ENCODE results near the gene GPR143. TPM values are rescaled to one million over a fixed set of nuclear protein-coding genes. Genes with fewer than 3 reads are reported as not detected.

Gene GPR143
- total RNA-seq, 1 experiment from 2014 or later = 1.8 TPM

DNA sequence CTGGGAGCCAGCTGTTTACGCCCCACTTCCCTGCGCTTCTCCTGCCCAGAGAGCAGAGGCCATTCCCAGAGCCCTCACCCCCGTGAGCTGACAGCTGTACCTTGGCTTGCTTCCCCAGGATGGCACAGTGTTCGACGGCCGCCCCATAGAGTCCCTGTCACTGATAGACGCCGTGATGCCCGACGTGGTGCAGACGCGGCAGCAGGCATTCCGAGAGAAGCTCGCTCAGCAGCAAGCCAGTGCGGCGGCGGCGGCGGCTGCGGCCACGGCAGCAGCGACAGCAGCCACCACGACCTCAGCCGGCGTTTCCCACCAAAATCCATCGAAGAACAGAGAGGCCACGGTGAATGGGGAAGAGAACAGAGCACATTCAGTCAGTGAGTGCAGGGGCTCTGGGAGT is 77.7 kb downstream of the GPR143 start:
- intact Hi-C loops (cut with micrococcal nuclease) = no loop called here
- ATAC-seq = no peak
- Histone ChIP-seq H3K27me3 (ENCODE audit: insufficient read depth, low read length) (no peaks in the 10 kb centered on the region), H3K27ac (ENCODE audit: low read depth, low read length) (no peak overlapping the region), H3K9me2 (ENCODE audit: insufficient read depth) (no peaks in the 10 kb centered on the region), H3K4me2 (ENCODE audit: low read length) (no peak overlapping the region), H3K36me3 (ENCODE audit: control insufficient read depth in 1 of 2, insufficient read depth in 2 of 2, low read length in 2 of 2) (no peaks in the 10 kb centered on the region), H3K9ac (ENCODE audit: low read length) (no peak overlapping the region), H2AFZ (ENCODE audit: low read depth, low read length, poor library complexity, severe bottlenecking) (no peak overlapping the region), H3K4me3 (replicated peaks in 1 of 2; ENCODE audit: low read depth in 1 of 2, low read length in 2 of 2) (no peak overlapping the region), H3K4me1 (ENCODE audit: control insufficient read depth in 1 of 2, insufficient read depth in 2 of 2, low read length in 2 of 2) (no peaks in the 10 kb centered on the region), H3K79me2 (ENCODE audit: insufficient read depth, low read length) (no peaks in the 10 kb centered on the region), H4K20me1 (ENCODE audit: insufficient read depth) (no peaks in the 10 kb centered on the region), H3K9me3 (ENCODE audit: control insufficient read depth in 1 of 2, insufficient read depth in 1 of 2, low read depth in 1 of 2, low read length in 2 of 2) (no peaks in the 10 kb centered on the region)
- TF ChIP-seq ZNF274 (IDR thresholded peaks at IDR 0.05; ENCODE audit: low read depth, low read length) (no peak), TCF7L2 (IDR thresholded peaks at IDR 0.05; ENCODE audit: borderline replicate concordance, extremely low read depth, insufficient read depth, insufficient read length) (no peak), ATF3 (IDR thresholded peaks at IDR 0.05) (no peak), RAD21 (IDR thresholded peaks at IDR 0.05; ENCODE audit: low read depth) (no peak)
- BruUV-seq (replicated peaks) = no TSS peak
- ChIA-PET RAD21 (ENCODE audit: low non-redundant PET in 1 of 2, low total read pairs in 2 of 2, uncharacterized antibody in 2 of 2, unreplicated experiment in 2 of 2) (no interaction called here), CTCF (no interaction called here), POLR2A (no interaction called here)
- DNase-seq (ENCODE audit: low read depth, low spot score) = no peak

- TF ChIP-seq RAD21 (IDR thresholded peaks at IDR 0.05; ENCODE audit: low read depth) = no peak
- TF ChIP-seq JUND (IDR thresholded peaks at IDR 0.05) = no peak
- no peak for TF ChIP-seq ATF3 (IDR thresholded peaks at IDR 0.05)
- TF ChIP-seq CEBPB (IDR thresholded peaks at IDR 0.05; ENCODE audit: low read depth) = no peak
- no peak for TF ChIP-seq REST (IDR thresholded peaks at IDR 0.05; ENCODE audit: low read depth)
- TF ChIP-seq SIN3A (IDR thresholded peaks at IDR 0.05; ENCODE audit: low read depth) = no peak
- no peak for TF ChIP-seq POLR2A (IDR thresholded peaks at IDR 0.05; ENCODE audit: borderline replicate concordance, extremely low read depth, insufficient read depth, insufficient read length)
- TF ChIP-seq POLR2AphosphoS5 (IDR thresholded peaks at IDR 0.05; ENCODE audit: low read depth, low read length) = no peak
- TF ChIP-seq FOSL1 (IDR thresholded peaks at IDR 0.05; ENCODE audit: low read depth) = no peak
- TF ChIP-seq SP1 (IDR thresholded peaks at IDR 0.05; ENCODE audit: low read depth) = no peak
- Histone ChIP-seq H3K9ac (ENCODE audit: low read length) (no peak overlapping the region), H3K27ac (ENCODE audit: low read depth, low read length) (no peak overlapping the region), H3K4me2 (ENCODE audit: low read length) (no peak overlapping the region), H2AFZ (ENCODE audit: low read depth, low read length, poor library complexity, severe bottlenecking) (no peak overlapping the region), H3K4me3 (replicated peaks in 1 of 2; ENCODE audit: low read depth in 1 of 2, low read length in 2 of 2) (no peak overlapping the region), H3K36me3 (ENCODE audit: control insufficient read depth in 1 of 2, insufficient read depth in 2 of 2, low read length in 2 of 2) (no peaks in the 10 kb centered on the region), H3K27me3 (ENCODE audit: insufficient read depth, low read length) (no peaks in the 10 kb centered on the region), H3K4me1 (ENCODE audit: control insufficient read depth in 1 of 2, insufficient read depth in 2 of 2, low read length in 2 of 2) (no peaks in the 10 kb centered on the region), H3K9me2 (ENCODE audit: insufficient read depth) (no peaks in the 10 kb centered on the region), H4K20me1 (ENCODE audit: insufficient read depth) (no peaks in the 10 kb centered on the region), H3K79me2 (ENCODE audit: insufficient read depth, low read length) (no peaks in the 10 kb centered on the region), H3K9me3 (ENCODE audit: control insufficient read depth in 1 of 2, insufficient read depth in 1 of 2, low read depth in 1 of 2, low read length in 2 of 2) (no peaks in the 10 kb centered on the region)
- RAD21 ChIA-PET (ENCODE audit: low non-redundant PET in 1 of 2, low total read pairs in 2 of 2, uncharacterized antibody in 2 of 2, unreplicated experiment in 2 of 2) = no interaction called here
- no TSS peak for BruUV-seq (replicated peaks)
- ATAC-seq = no peak
- DNase-seq (ENCODE audit: low read depth, low spot score) = no peak
- POLR2A ChIA-PET = no interaction called here
- intact Hi-C loops (cut with micrococcal nuclease) = no loop called here
- CTCF ChIA-PET = no interaction called here
These were observed 82.3 kb downstream of the GPR143 start for GRCh38 chrX:9683350-9683749.
